ENCODE measurements around the gene MYADML2.
"Not testable (repeated sequence)": the region's sequence is repeated elsewhere in the genome, so short reads cannot be mapped to it uniquely, and the experiment has no call there.

MYADML2 gene

GRCh38 chr17:81947189-81947588, at the start of gene MYADML2:
Gene MYADML2 (minus strand): TSS chr17:81947233. CDS start chr17:81941741, 5,492 bp downstream.
- in situ Hi-C loops (cut with HindIII; ENCODE audit: low sequenced_read_pairs) = no loop called here

GRCh38 chr17:81996232-81996756, 49.3 kb upstream of the MYADML2 start:
- in situ Hi-C loops (cut with HindIII; ENCODE audit: low sequenced_read_pairs) = no loop called here

- in situ Hi-C loops (cut with HindIII; ENCODE audit: low sequenced_read_pairs) = no loop called here
These were observed 48.6 kb upstream of the MYADML2 start for GRCh38 chr17:81995463-81996231.

- in situ Hi-C loops (cut with HindIII; ENCODE audit: low sequenced_read_pairs) = no loop called here
These were observed 47.8 kb upstream of the MYADML2 start for GRCh38 chr17:81994593-81995462.

- in situ Hi-C loops (cut with HindIII; ENCODE audit: low sequenced_read_pairs) = no loop called here
These were observed 46.9 kb upstream of the MYADML2 start for GRCh38 chr17:81993729-81994592.

- in situ Hi-C loops (cut with HindIII; ENCODE audit: low sequenced_read_pairs) = no loop called here
These were observed 45.5 kb upstream of the MYADML2 start for GRCh38 chr17:81992306-81993102.

- in situ Hi-C loops (cut with HindIII; ENCODE audit: low sequenced_read_pairs) = no loop called here
These were observed 44.8 kb upstream of the MYADML2 start for GRCh38 chr17:81991684-81992305.

- in situ Hi-C loops (cut with HindIII; ENCODE audit: low sequenced_read_pairs) = no loop called here
These were observed 44.0 kb upstream of the MYADML2 start for GRCh38 chr17:81990836-81991683.

- in situ Hi-C loops (cut with HindIII; ENCODE audit: low sequenced_read_pairs) = no loop called here
These were observed 40.2 kb upstream of the MYADML2 start for GRCh38 chr17:81987161-81987770.

GRCh38 chr17:81986606-81987005, 39.6 kb upstream of the MYADML2 start:
- in situ Hi-C loops (cut with HindIII; ENCODE audit: low sequenced_read_pairs) = no loop called here

- in situ Hi-C loops (cut with HindIII; ENCODE audit: low sequenced_read_pairs) = no loop called here
These were observed 37.9 kb upstream of the MYADML2 start for GRCh38 chr17:81984773-81985410.

- in situ Hi-C loops (cut with HindIII; ENCODE audit: low sequenced_read_pairs) = no loop called here
These were observed 36.8 kb upstream of the MYADML2 start for GRCh38 chr17:81983639-81984373.

- in situ Hi-C loops (cut with HindIII; ENCODE audit: low sequenced_read_pairs) = no loop called here
These were observed 36.1 kb upstream of the MYADML2 start for GRCh38 chr17:81983011-81983638.

- in situ Hi-C loops (cut with HindIII; ENCODE audit: low sequenced_read_pairs) = not testable (repeated sequence)
These were observed 34.5 kb upstream of the MYADML2 start for GRCh38 chr17:81981511-81981910.

- in situ Hi-C loops (cut with HindIII; ENCODE audit: low sequenced_read_pairs) = no loop called here
These were observed 33.8 kb upstream of the MYADML2 start for GRCh38 chr17:81980707-81981343.

- in situ Hi-C loops (cut with HindIII; ENCODE audit: low sequenced_read_pairs) = no loop called here
These were observed 33.1 kb upstream of the MYADML2 start for GRCh38 chr17:81980122-81980521.

All from endothelial cell of hepatic sinusoid (primary cell).